ENCODE results near the gene TGFBR2. TPM values are rescaled to one million over a fixed set of nuclear protein-coding genes. Genes with fewer than 3 reads are reported as not detected.
"Not testable (repeated sequence)": the region's sequence is repeated elsewhere in the genome, so short reads cannot be mapped to it uniquely, and the experiment has no call there.

The TGFBR2 gene
- total RNA-seq, 2 donors from 2014 or later = 91.8 to 143 TPM

- no peak overlapping the region for H3K27ac ChIP-seq
- DNase-seq (no peak), ATAC-seq (no peak)
- H3K36me3 ChIP-seq (replicated peaks in 1 of 2; ENCODE audit: insufficient read depth in 1 of 2, low read depth in 2 of 2) = no peaks in the 10 kb centered on the region
- no peaks in the 10 kb centered on the region for H3K27me3 ChIP-seq
- TF ChIP-seq CTCF (IDR thresholded peaks at IDR 0.05) = no peak
- TF ChIP-seq POLR2A (IDR thresholded peaks at IDR 0.05) = no peak
- no peaks in the 10 kb centered on the region for H3K9me3 ChIP-seq
- peaks cover 35% of the 10 kb centered on the region for H3K4me1 ChIP-seq
- intact Hi-C loops (cut with DNase I) = loop anchor here (10.0 kb wide), 1 partner anchor 99 kb away; no protein-coding TSS in a partner anchor
- H3K4me3 ChIP-seq = no peak overlapping the region
- WGBS, 2 donors = 74 to 94% methylated on average over 5 of the region's 5 CpGs
These were observed 16.9 kb downstream of the TGFBR2 start for GRCh38 chr3:30623351-30623750.

- not testable (repeated sequence) for H3K36me3 ChIP-seq (replicated peaks in 1 of 2; ENCODE audit: insufficient read depth in 1 of 2, low read depth in 2 of 2); H3K4me3 ChIP-seq; H3K27ac ChIP-seq; DNase-seq; ATAC-seq; H3K9me3 ChIP-seq; H3K27me3 ChIP-seq
- intact Hi-C loops (cut with DNase I) = loop anchor here (10.0 kb wide), 1 partner anchor 100 kb away; no protein-coding TSS in a partner anchor
- H3K4me1 ChIP-seq = peaks cover 37% of the 10 kb centered on the region
- WGBS, 2 donors = 79 to 89% methylated on average over 6 of the region's 6 CpGs
These were observed 18.1 kb downstream of the TGFBR2 start for GRCh38 chr3:30624480-30624879.

GRCh38 chr3:30625541-30626438 lies 19.4 kb downstream of the TGFBR2 start:
- peak; percentile 36 for ATAC-seq
- DNase-seq = no peak
- Histone ChIP-seq H3K4me3 (no peak overlapping the region), H3K9me3 (no peaks in the 10 kb centered on the region), H3K36me3 (replicated peaks in 1 of 2; ENCODE audit: insufficient read depth in 1 of 2, low read depth in 2 of 2) (no peaks in the 10 kb centered on the region), H3K27ac (peak overlapping the region in 2 of 4 donors; percentile 17 to 53), H3K4me1 (peaks cover 49% of the 10 kb centered on the region), H3K27me3 (no peaks in the 10 kb centered on the region)
- intact Hi-C loops (cut with DNase I) = loop anchor here (10.0 kb wide), 1 partner anchor 101 kb away; no protein-coding TSS in a partner anchor
- 67 to 68% methylated on average over 4 of the region's 4 CpGs for WGBS, 2 donors
- TF ChIP-seq CTCF (IDR thresholded peaks at IDR 0.05) (no peak), POLR2A (IDR thresholded peaks at IDR 0.05) (no peak)

DNA sequence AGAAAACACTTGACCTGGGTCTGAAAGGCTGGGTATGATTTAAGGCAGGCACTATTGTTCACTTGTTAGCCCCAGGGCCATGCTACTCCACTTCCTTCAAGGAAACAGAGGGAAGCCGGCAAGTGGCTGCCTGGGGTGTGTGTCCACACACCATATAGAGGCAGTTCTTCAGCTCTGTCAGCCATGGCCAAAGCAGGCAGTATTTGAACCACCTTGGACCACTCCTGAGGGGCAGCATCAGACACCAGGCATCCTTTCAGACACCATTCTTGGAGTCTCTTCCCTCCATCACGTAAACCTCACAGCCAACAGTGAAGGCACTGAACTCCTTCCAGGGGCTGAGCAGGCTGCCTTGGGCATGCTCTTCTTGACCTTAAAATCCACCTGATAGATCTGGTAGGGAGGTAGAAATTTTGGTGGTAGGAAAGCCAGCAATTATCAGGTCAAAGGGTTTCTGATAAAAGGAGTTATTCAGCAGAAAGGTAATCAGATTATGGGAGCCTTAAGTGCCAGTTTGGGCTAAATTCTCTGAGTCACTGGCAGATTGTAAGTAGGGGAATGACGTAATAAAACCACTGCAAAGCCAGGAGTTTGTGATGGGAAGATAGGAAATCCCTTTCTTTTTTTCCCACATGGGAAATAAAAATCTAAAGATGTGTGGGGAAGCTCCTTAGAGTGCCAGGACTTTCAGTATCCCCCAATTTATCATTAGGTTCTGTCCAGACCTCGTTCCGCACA lies 20.2 kb downstream of the TGFBR2 start:
- DNase-seq (no peak), ATAC-seq (no peak)
- no peaks in the 10 kb centered on the region for H3K27me3 ChIP-seq
- H3K36me3 ChIP-seq (replicated peaks in 1 of 2; ENCODE audit: insufficient read depth in 1 of 2, low read depth in 2 of 2) = no peaks in the 10 kb centered on the region
- H3K4me3 ChIP-seq = no peak overlapping the region
- no peaks in the 10 kb centered on the region for H3K9me3 ChIP-seq
- H3K27ac ChIP-seq = peak overlapping the region in 3 of 4 donors; percentile 3 to 53 (median 17)
- no peak for TF ChIP-seq CTCF (IDR thresholded peaks at IDR 0.05)
- TF ChIP-seq POLR2A (IDR thresholded peaks at IDR 0.05) = no peak
- intact Hi-C loops (cut with DNase I) = loop anchor here (10.0 kb wide), 1 partner anchor 102 kb away; no protein-coding TSS in a partner anchor
- WGBS, 2 donors = 77 to 85% methylated on average over 5 of the region's 5 CpGs
- peaks cover 57% of the 10 kb centered on the region for H3K4me1 ChIP-seq
